Fibroblast of lung (primary cell): ENCODE data around the gene C9orf153. TPM values are rescaled to one million over a fixed set of nuclear protein-coding genes. Genes with fewer than 3 reads are reported as not detected.

Source experiments
- DNase-seq, 2 donors: peaks; one replicate each; pipeline versions ENCODE4 v3.0.0 to v3.0.0-alpha.2; 2010; ENCODE audit warnings: low read depth in 2 of 2
- H2AFZ ChIP-seq: 2 replicates; pipeline ENCODE4 v1.5.1; 2012; ENCODE audit warnings: low read length, control low read depth, inconsistent platforms
- H3K27ac ChIP-seq: 2 replicates; pipeline ENCODE4 v1.5.1; 2011; ENCODE audit warnings: low read length, control low read depth; ENCODE audit not compliant: insufficient read depth
- H3K27me3 ChIP-seq: 2 replicates; pipeline ENCODE4 v1.5.1; 2011; ENCODE audit warnings: mild to moderate bottlenecking, low read length; ENCODE audit not compliant: control insufficient read depth, insufficient read depth
- H3K36me3 ChIP-seq: 2 replicates; pipeline ENCODE4 v1.5.1; 2011; ENCODE audit warnings: low read length; ENCODE audit not compliant: control insufficient read depth, insufficient read depth
- H3K4me1 ChIP-seq: 2 replicates; pipeline ENCODE4 v1.5.1; 2011; ENCODE audit warnings: low read length; ENCODE audit not compliant: control insufficient read depth, insufficient read depth; ENCODE audit errors: extremely low read depth
- H3K4me2 ChIP-seq: 2 replicates; pipeline ENCODE4 v1.5.1; 2011; ENCODE audit warnings: low read length, control low read depth; ENCODE audit not compliant: insufficient read depth; ENCODE audit errors: extremely low read depth
- H3K4me3 ChIP-seq, 4 experiments: fragments of 200-600 bp in 1 of 4; sonication (generic) in 1 of 4; replicated peaks in 1 of 4; 2 replicates each; pipeline ENCODE4 v1.5.1; 2011 to 2016; ENCODE audit warnings: low read length in 4 of 4, low read depth in 3 of 4, mild to moderate bottlenecking in 3 of 4, control low read depth in 2 of 4, inconsistent platforms in 1 of 4, mixed read lengths in 1 of 4; ENCODE audit not compliant: insufficient read depth in 1 of 4; ENCODE audit errors: control extremely low read depth in 1 of 4
- H3K79me2 ChIP-seq: 2 replicates; pipeline ENCODE4 v1.5.1; 2012; ENCODE audit warnings: mild to moderate bottlenecking, low read length, inconsistent platforms; ENCODE audit not compliant: control insufficient read depth, insufficient read depth
- H3K9ac ChIP-seq: 2 replicates; pipeline ENCODE4 v1.5.1; 2011; ENCODE audit warnings: mild to moderate bottlenecking, low read length, control low read depth; ENCODE audit not compliant: insufficient read depth
- H3K9me3 ChIP-seq: 2 replicates; pipeline ENCODE4 v1.5.1; 2012; ENCODE audit warnings: low read depth, low read length; ENCODE audit not compliant: control insufficient read depth, insufficient read depth
- H4K20me1 ChIP-seq: 2 replicates; pipeline ENCODE4 v1.5.1; 2011; ENCODE audit warnings: low read length; ENCODE audit not compliant: control insufficient read depth, insufficient read depth; ENCODE audit errors: extremely low read depth
- CTCF ChIP-seq, 2 donors: IDR thresholded peaks in 1 of 2; conservative IDR thresholded peaks in 1 of 2; 1 replicate in 1 of 2; 2 replicates in 1 of 2; pipeline ENCODE4 v1.5.1; 2011 to 2012; ENCODE audit warnings: low read length in 2 of 2, control low read depth in 1 of 2, inconsistent platforms in 1 of 2, low read depth in 1 of 2, mild to moderate bottlenecking in 1 of 2
- EZH2 ChIP-seq: IDR thresholded peaks from 2 replicates; pipeline ENCODE4 v1.5.1; 2012; ENCODE audit warnings: low read length, control low read depth, mild to moderate bottlenecking; ENCODE audit errors: missing control alignments
- polyA plus RNA-seq, 2 donors: library from polyadenylated mRNA; depleted of rRNA in 1 of 2; stranded (reverse) in 1 of 2; unstranded in 1 of 2; fragments of >200 nt; gene quantifications; 2 replicates each; pipeline ENCODE4 v1.2.1, GENCODE V29; 2011 to 2012; ENCODE audit warnings: missing spikeins in 1 of 2
- total RNA-seq: library from RNA; depleted of rRNA; stranded (reverse); fragments of >200 nt; gene quantifications from 2 replicates; pipeline ENCODE4 v1.2.1, GENCODE V29; 2014

C9orf153 gene
- total and polyA plus RNA-seq, 2 donors (not counting 1 experiment from before 2014, with no cell fraction given), result 0.17 TPM

DNA sequence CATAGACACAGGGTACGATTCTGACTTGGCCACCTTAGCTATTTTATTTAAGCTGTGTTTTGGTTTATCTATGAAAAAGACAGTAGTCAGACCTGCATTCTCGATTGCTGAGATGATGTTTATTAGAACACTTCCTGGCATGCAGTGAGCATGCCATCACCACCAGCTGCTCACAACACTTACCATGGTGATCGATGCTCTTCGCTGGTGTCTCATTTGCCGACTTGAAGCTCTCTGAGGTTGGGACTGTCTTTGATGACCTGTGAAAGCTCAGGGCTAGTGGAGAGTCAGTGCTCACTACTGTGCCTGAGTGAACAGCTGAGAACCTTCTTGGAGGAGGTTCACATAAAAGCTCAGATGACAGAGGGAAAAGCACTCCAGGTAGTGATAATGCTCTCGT lies 4.4 kb upstream of the C9orf153 start:
- DNase-seq, result no peak

GRCh38 chr9:86262492-86262891 lies 3.0 kb upstream of the C9orf153 start:
- no peaks in the 10 kb centered on the region for H3K9me3 ChIP-seq
- H3K27me3 ChIP-seq, result no peaks in the 10 kb centered on the region
- H2AFZ ChIP-seq, result no peak overlapping the region
- H3K79me2 ChIP-seq, result no peaks in the 10 kb centered on the region
- no peak overlapping the region for H3K4me2 ChIP-seq
- no peak overlapping the region for H3K9ac ChIP-seq
- H3K36me3 ChIP-seq, result peaks cover 2% of the 10 kb centered on the region
- no peak overlapping the region for H3K4me3 ChIP-seq
- no peaks in the 10 kb centered on the region for H3K4me1 ChIP-seq
- no peaks in the 10 kb centered on the region for H4K20me1 ChIP-seq
- TF ChIP-seq EZH2 (no peak), CTCF (conservative IDR thresholded peaks at IDR 0.05 in 1 of 2, IDR thresholded peaks at IDR 0.05 in 1 of 2; ENCODE audit: low read depth in 1 of 2, low read length in 2 of 2) (no peak)
- no peak for DNase-seq
- no peak overlapping the region for H3K27ac ChIP-seq

More for the DNA sequence above, 4.4 kb upstream of the C9orf153 start:
- H3K4me2 ChIP-seq, result no peak overlapping the region
- no peak overlapping the region for H3K27ac ChIP-seq
- no peaks in the 10 kb centered on the region for H3K79me2 ChIP-seq
- no peak overlapping the region for H2AFZ ChIP-seq
- H3K4me3 ChIP-seq, result no peak overlapping the region
- no peak overlapping the region for H3K9ac ChIP-seq
- H3K27me3 ChIP-seq, result no peaks in the 10 kb centered on the region
- no peaks in the 10 kb centered on the region for H3K9me3 ChIP-seq
- H4K20me1 ChIP-seq, result no peaks in the 10 kb centered on the region
- TF ChIP-seq CTCF (conservative IDR thresholded peaks at IDR 0.05 in 1 of 2, IDR thresholded peaks at IDR 0.05 in 1 of 2; ENCODE audit: low read depth in 1 of 2, low read length in 2 of 2), result no peak
- no peak for TF ChIP-seq EZH2
- H3K4me1 ChIP-seq, result no peaks in the 10 kb centered on the region
- peaks cover 2% of the 10 kb centered on the region for H3K36me3 ChIP-seq

- Histone ChIP-seq H3K4me2 (no peak overlapping the region), H4K20me1 (no peaks in the 10 kb centered on the region), H3K27me3 (no peaks in the 10 kb centered on the region), H2AFZ (no peak overlapping the region), H3K4me1 (no peaks in the 10 kb centered on the region), H3K27ac (no peak overlapping the region), H3K79me2 (no peaks in the 10 kb centered on the region), H3K4me3 (no peak overlapping the region), H3K9me3 (no peaks in the 10 kb centered on the region), H3K36me3 (no peaks in the 10 kb centered on the region), H3K9ac (no peak overlapping the region)
- TF ChIP-seq EZH2 (no peak), CTCF (conservative IDR thresholded peaks at IDR 0.05 in 1 of 2, IDR thresholded peaks at IDR 0.05 in 1 of 2; ENCODE audit: low read depth in 1 of 2, low read length in 2 of 2) (no peak)
- DNase-seq, result no peak
Observed at GRCh38 chr9:86257391-86257790, 2.1 kb downstream of the C9orf153 start.
